IMR-90 (cell line): ENCODE results near the gene ADGB. TPM values are rescaled to one million over a fixed set of nuclear protein-coding genes. Genes with fewer than 3 reads are reported as not detected.
A peak's percentile ranks its signal among the peaks of the same experiment; 100 is the strongest.

ENCODE experiments used
- ATAC-seq: fragments of 200-7000 bp; cut with Tn5 transposase; 2 replicates; pipeline ENCODE4 v1.9.1; 2020; ENCODE audit warnings: low read depth, mild to moderate bottlenecking, moderate library complexity
- BruUV-seq: library from RNA; stranded (reverse); fragments of 400-500 nt; replicated peaks from 2 replicates; lab custom pipeline; 2021; lab: Mats Ljungman, UMichigan
- CTCF ChIA-PET: fragments of 300-600 bp; formaldehyde crosslinking; extraction: SDS; loops from one replicate; lab custom pipeline; 2021; ENCODE audit warnings: antibody characterized with exemption; lab: Yijun Ruan, JAX
- POLR2A ChIA-PET: fragments of 300-600 bp; sonication (Branson Sonifier 250); formaldehyde crosslinking; loops from one replicate; lab custom pipeline; 2022; ENCODE audit warnings: antibody characterized with exemption; ENCODE audit not compliant: unreplicated experiment; lab: Charles Lee
- DNase-seq: peaks from one replicate; pipeline ENCODE4 v3.0.0; 2013
- H2AFZ ChIP-seq: replicated peaks from 2 replicates; pipeline ENCODE3; 2013; ENCODE audit warnings: low read length, mild to moderate bottlenecking; ENCODE audit not compliant: poor library complexity
- H2AK5ac ChIP-seq: 2 replicates; pipeline ENCODE4 v1.6.1; 2013; ENCODE audit warnings: low read depth, low read length, inconsistent platforms
- H2AK9ac ChIP-seq: replicated peaks from 2 replicates; pipeline ENCODE3; 2013; ENCODE audit warnings: mild to moderate bottlenecking, low read depth, low read length, moderate library complexity; ENCODE audit not compliant: poor library complexity
- H2BK120ac ChIP-seq: 2 replicates; pipeline ENCODE4 v1.6.1; 2013; ENCODE audit warnings: low read depth, low read length, inconsistent platforms
- H2BK15ac ChIP-seq: 3 replicates; pipeline ENCODE4 v1.6.1; 2013; ENCODE audit warnings: low read depth, low read length, inconsistent platforms
- H2BK20ac ChIP-seq: 2 replicates; pipeline ENCODE4 v1.6.1; 2013; ENCODE audit warnings: low read depth, mild to moderate bottlenecking, inconsistent platforms, low read length, moderate library complexity
- H2BK5ac ChIP-seq: 2 replicates; pipeline ENCODE4 v1.6.1; 2013; ENCODE audit warnings: mild to moderate bottlenecking, low read depth, low read length, inconsistent platforms; ENCODE audit not compliant: poor library complexity, severe bottlenecking
- H3K14ac ChIP-seq: replicated peaks from 2 replicates; pipeline ENCODE4 v1.6.1; 2013; ENCODE audit warnings: low read depth, low read length, inconsistent platforms
- H3K18ac ChIP-seq: 2 replicates; pipeline ENCODE4 v1.6.1; 2013; ENCODE audit warnings: low read depth, low read length, control low read depth
- H3K23ac ChIP-seq: 2 replicates; pipeline ENCODE4 v1.6.1; 2013; ENCODE audit warnings: low read depth, low read length, inconsistent platforms
- H3K27ac ChIP-seq: 2 replicates; pipeline ENCODE4 v1.5.1; 2013; ENCODE audit warnings: mild to moderate bottlenecking, control low read depth, low read length; ENCODE audit not compliant: insufficient read depth
- H3K27me3 ChIP-seq: 2 replicates; pipeline ENCODE4 v1.6.1; 2013; ENCODE audit warnings: low read length; ENCODE audit not compliant: control insufficient read depth, insufficient read depth
- H3K36me3 ChIP-seq: 2 replicates; pipeline ENCODE4 v1.6.1; 2013; ENCODE audit warnings: low read length, mixed read lengths; ENCODE audit not compliant: control insufficient read depth, insufficient read depth
- H3K4ac ChIP-seq: 2 replicates; pipeline ENCODE4 v1.6.1; 2013; ENCODE audit warnings: low read depth, low read length, inconsistent platforms
- H3K4me1 ChIP-seq: 2 replicates; pipeline ENCODE4 v1.6.1; 2013; ENCODE audit warnings: low read length, mixed read lengths; ENCODE audit not compliant: control insufficient read depth, insufficient read depth
- H3K4me2 ChIP-seq: 2 replicates; pipeline ENCODE4 v1.6.1; 2013; ENCODE audit warnings: low read depth, mild to moderate bottlenecking, control low read depth, low read length, moderate library complexity
- H3K4me3 ChIP-seq: 2 replicates; pipeline ENCODE4 v1.5.1; 2013; ENCODE audit warnings: low read depth, mild to moderate bottlenecking, control low read depth, low read length, moderate library complexity; ENCODE audit not compliant: insufficient read depth
- H3K56ac ChIP-seq: 2 replicates; pipeline ENCODE4 v1.6.1; 2013; ENCODE audit warnings: low read length, inconsistent platforms; ENCODE audit not compliant: insufficient read depth; ENCODE audit errors: extremely low read depth
- H3K79me1 ChIP-seq, 2 experiments: 2 replicates each; pipeline ENCODE4 v1.6.1; 2013; ENCODE audit warnings: low read length in 2 of 2, inconsistent platforms in 1 of 2, low read depth in 1 of 2
- H3K9ac ChIP-seq: 2 replicates; pipeline ENCODE4 v1.6.1; 2013; ENCODE audit warnings: low read depth, low read length, control low read depth
- H3K9me1 ChIP-seq: 2 replicates; pipeline ENCODE4 v1.6.1; 2013; ENCODE audit warnings: low read length, inconsistent platforms; ENCODE audit not compliant: insufficient read depth
- H3K9me3 ChIP-seq: 2 replicates; pipeline ENCODE4 v1.6.1; 2013; ENCODE audit warnings: low read length; ENCODE audit not compliant: control insufficient read depth, insufficient read depth
- H4K20me1 ChIP-seq: 2 replicates; pipeline ENCODE4 v1.6.1; 2013; ENCODE audit warnings: low read length, inconsistent platforms; ENCODE audit not compliant: insufficient read depth
- H4K5ac ChIP-seq: 2 replicates; pipeline ENCODE4 v1.6.1; 2013; ENCODE audit warnings: mild to moderate bottlenecking, low read depth, low read length, control low read depth
- H4K8ac ChIP-seq, 2 experiments: 2 replicates each; pipeline ENCODE4 v1.6.1; 2013; ENCODE audit warnings: low read depth in 2 of 2, low read length in 2 of 2, control low read depth in 1 of 2, inconsistent platforms in 1 of 2
- H4K91ac ChIP-seq: 2 replicates; pipeline ENCODE4 v1.6.1; 2013; ENCODE audit warnings: low read depth, low read length, inconsistent platforms; ENCODE audit not compliant: insufficient read depth
- CHD1 ChIP-seq: IDR thresholded peaks from 2 replicates; pipeline ENCODE4 v1.6.1; 2012; ENCODE audit warnings: low read depth, low read length, improper control_type of control experiment
- MAFK ChIP-seq: IDR thresholded peaks from 2 replicates; pipeline ENCODE4 v1.6.1; 2012; ENCODE audit warnings: low read depth, low read length, improper control_type of control experiment
- MXI1 ChIP-seq: IDR thresholded peaks from 2 replicates; pipeline ENCODE4 v1.6.1; 2012; ENCODE audit warnings: low read depth, mild to moderate bottlenecking, low read length, moderate library complexity, borderline replicate concordance
- POLR2A ChIP-seq: IDR thresholded peaks from 2 replicates; pipeline ENCODE4 v1.6.1; 2012; ENCODE audit warnings: mild to moderate bottlenecking, low read depth, low read length
- RCOR1 ChIP-seq: IDR thresholded peaks from 2 replicates; pipeline ENCODE4 v1.6.1; 2012; ENCODE audit warnings: mild to moderate bottlenecking, low read length, improper control_type of control experiment; ENCODE audit not compliant: insufficient replicate concordance
- WGBS, 2 experiments: methylation state at CpG; one replicate each; pipeline versions ENCODE4 v1.1.5 to v1.1.7; 2013; ENCODE audit warnings: missing lambda C conversion rate in 2 of 2; ENCODE audit not compliant: insufficient read length in 1 of 2; ENCODE audit errors: extremely low coverage in 2 of 2; 5-methylcytosine and 5-hydroxymethylcytosine counted together
- dilution Hi-C: fragments of 300-500 bp; cut with HindIII; formaldehyde crosslinking; loops from one replicate; pipeline ENCODE4 v1.14.3; 2018; ENCODE audit warnings: low sequenced_read_pairs; ENCODE audit not compliant: unreplicated experiment
- in situ Hi-C: fragments of 300-500 bp; cut with MboI; formaldehyde crosslinking; loops from 3 replicates; pipeline ENCODE4 v1.14.3; 2019; ENCODE audit warnings: low sequenced_read_pairs, inconsistent platforms, mixed read lengths
- intact Hi-C: fragments of 100-400 bp; cut with micrococcal nuclease; formaldehyde crosslinking; loops from 2 replicates; pipeline ENCODE4 v1.10.0; 2022
- polyA plus RNA-seq, 3 experiments: library from polyadenylated mRNA; depleted of rRNA; stranded (reverse); fragments of >200 nt; gene quantifications; 2 replicates each; pipeline ENCODE4 v1.2.3, GENCODE V29; 2012; ENCODE audit warnings: low replicate concordance in 1 of 3
- total RNA-seq: library from RNA; depleted of rRNA; stranded (reverse); fragments of >200 nt; gene quantifications from 2 replicates; pipeline ENCODE4 v1.2.3, GENCODE V29; 2012
- TF ChIP-seq, protein P1 (sequence below): conservative IDR thresholded peaks from 2 replicates; pipeline ENCODE4 v1.5.1; 2012; ENCODE audit warnings: mild to moderate bottlenecking, low read depth, low read length, improper control_type of control experiment

ADGB gene
- total and polyA plus RNA-seq, 2 of the 4 experiments (the other 2 are of a cell fraction): not detected

- WGBS, 2 experiments: no CpG with 5 or more reads among the region's 3 CpGs
- H2BK15ac ChIP-seq: no peak overlapping the region
- H2BK20ac ChIP-seq: no peak overlapping the region
- ChIA-PET CTCF (no interaction called here), POLR2A (no interaction called here)
- intact Hi-C loops: no loop called here
- H3K18ac ChIP-seq: no peak overlapping the region
- H2BK5ac ChIP-seq: no peak overlapping the region
- H4K20me1 ChIP-seq: no peaks in the 10 kb centered on the region
- H4K91ac ChIP-seq: no peak overlapping the region
- H3K9me1 ChIP-seq: no peaks in the 10 kb centered on the region
- BruUV-seq: no TSS peak
- H3K4me3 ChIP-seq: no peak overlapping the region
- H3K4me2 ChIP-seq: no peak overlapping the region; the same call in 1 of the 2 replicates
- in situ Hi-C loops: no loop called here
- H3K27me3 ChIP-seq: no peaks in the 10 kb centered on the region
- no peak overlapping the region for H3K27ac ChIP-seq
- H2AK5ac ChIP-seq: no peak overlapping the region
- DNase-seq (peak; percentile 32), ATAC-seq (peak; percentile 50; the same call in 1 of the 2 replicates)
- no peak overlapping the region for H4K8ac ChIP-seq
- H3K79me1 ChIP-seq: no peaks in the 10 kb centered on the region
- H3K9ac ChIP-seq: no peak overlapping the region
- no peak overlapping the region for H3K23ac ChIP-seq
- no peak overlapping the region for H3K14ac ChIP-seq
- dilution Hi-C loops: no loop called here
- no peak overlapping the region for H2BK120ac ChIP-seq
- no peak overlapping the region for H2AK9ac ChIP-seq
- no peak overlapping the region for H3K4ac ChIP-seq
- peaks cover 3% of the 10 kb centered on the region; the same call in 1 of the 2 replicates for H3K4me1 ChIP-seq
- H3K56ac ChIP-seq: no peak overlapping the region
- no peaks in the 10 kb centered on the region for H3K36me3 ChIP-seq
- no peak overlapping the region for H4K5ac ChIP-seq
- no peak for TF ChIP-seq RCOR1
- no peak for TF ChIP-seq MXI1
- no peak for TF ChIP-seq MAFK
- no peak for TF ChIP-seq CHD1
- TF ChIP-seq, protein P1, sequence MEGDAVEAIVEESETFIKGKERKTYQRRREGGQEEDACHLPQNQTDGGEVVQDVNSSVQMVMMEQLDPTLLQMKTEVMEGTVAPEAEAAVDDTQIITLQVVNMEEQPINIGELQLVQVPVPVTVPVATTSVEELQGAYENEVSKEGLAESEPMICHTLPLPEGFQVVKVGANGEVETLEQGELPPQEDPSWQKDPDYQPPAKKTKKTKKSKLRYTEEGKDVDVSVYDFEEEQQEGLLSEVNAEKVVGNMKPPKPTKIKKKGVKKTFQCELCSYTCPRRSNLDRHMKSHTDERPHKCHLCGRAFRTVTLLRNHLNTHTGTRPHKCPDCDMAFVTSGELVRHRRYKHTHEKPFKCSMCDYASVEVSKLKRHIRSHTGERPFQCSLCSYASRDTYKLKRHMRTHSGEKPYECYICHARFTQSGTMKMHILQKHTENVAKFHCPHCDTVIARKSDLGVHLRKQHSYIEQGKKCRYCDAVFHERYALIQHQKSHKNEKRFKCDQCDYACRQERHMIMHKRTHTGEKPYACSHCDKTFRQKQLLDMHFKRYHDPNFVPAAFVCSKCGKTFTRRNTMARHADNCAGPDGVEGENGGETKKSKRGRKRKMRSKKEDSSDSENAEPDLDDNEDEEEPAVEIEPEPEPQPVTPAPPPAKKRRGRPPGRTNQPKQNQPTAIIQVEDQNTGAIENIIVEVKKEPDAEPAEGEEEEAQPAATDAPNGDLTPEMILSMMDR: no peak
- no peak for TF ChIP-seq POLR2A
- H2AFZ ChIP-seq: no peak overlapping the region
- H3K9me3 ChIP-seq: no peaks in the 10 kb centered on the region
Observed at GRCh38 chr6:146813554-146813953, 214.8 kb downstream of the ADGB start.
